Esophagus muscularis mucosa (tissue), 4 donors: ENCODE measurements around the gene VPS9D1.

ENCODE experiments used
- EP300 ChIP-seq: sonication (generic); formaldehyde crosslinking; IDR thresholded peaks from one replicate; pipeline ENCODE4 v1.6.1; 2017; ENCODE audit warnings: antibody characterized with exemption
- POLR2A ChIP-seq: fragments of 450-650 bp; IDR thresholded peaks from one replicate; pipeline ENCODE4 v1.6.1; 2017; ENCODE audit warnings: antibody characterized with exemption, moderate library complexity, mild to moderate bottlenecking, low read depth
- POLR2AphosphoS5 ChIP-seq, 2 donors: sonication (generic); formaldehyde crosslinking; IDR thresholded peaks; one replicate each; pipeline ENCODE4 v1.6.1; 2017; ENCODE audit warnings: antibody characterized with exemption in 2 of 2
- TF ChIP-seq, protein P1 (sequence below), 3 experiments: fragments of 200-600 bp in 2 of 3; fragments of 450-650 bp in 1 of 3; sonication (generic) in 2 of 3; IDR thresholded peaks; one replicate each; pipeline ENCODE4 v1.5.1; 2017 to 2019; ENCODE audit warnings: antibody characterized with exemption in 3 of 3, mild to moderate bottlenecking in 2 of 3, moderate library complexity in 1 of 3

DNA sequence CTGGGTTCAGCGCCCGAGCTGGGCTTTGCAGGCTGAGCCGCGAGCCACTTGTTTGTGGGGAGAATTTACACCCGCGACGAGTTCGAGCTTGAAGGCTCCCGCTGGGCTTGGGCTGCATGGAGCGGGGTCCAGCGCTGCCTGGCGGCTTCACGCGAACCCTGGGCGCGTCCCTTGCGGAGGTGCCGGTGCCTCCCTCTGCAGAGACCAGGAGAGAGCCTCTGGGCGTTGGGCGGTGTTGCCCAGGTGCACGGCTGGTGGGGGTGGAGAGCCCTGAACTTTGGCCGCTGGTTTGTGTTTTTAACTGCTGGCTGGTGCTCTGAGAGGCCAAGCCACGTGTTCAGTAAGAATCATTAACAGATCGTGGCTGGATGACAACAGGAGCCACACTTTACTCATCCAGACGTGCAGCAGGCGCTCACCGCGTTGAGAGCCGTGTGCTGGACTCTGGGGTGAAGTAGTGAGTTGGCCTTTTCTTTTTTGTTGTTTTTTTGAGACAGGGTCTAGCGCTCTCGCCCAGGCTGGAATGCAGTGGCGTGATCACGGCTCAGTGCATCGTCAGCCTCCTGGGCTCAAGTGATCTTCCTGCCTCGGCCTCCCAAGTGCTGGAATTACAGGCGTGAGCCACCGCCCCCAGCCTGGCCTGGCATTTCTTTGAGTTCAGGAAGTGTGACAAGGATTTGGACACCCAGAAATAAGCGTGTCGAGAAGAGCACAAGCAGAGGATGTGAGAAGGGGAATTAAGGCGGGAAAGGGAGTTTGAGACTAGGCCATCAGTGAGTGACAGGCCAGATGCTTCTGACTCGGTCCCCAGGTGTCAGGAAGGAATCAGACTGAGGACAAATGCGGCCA lies 33.4 kb downstream of the VPS9D1 start:
- TF ChIP-seq, protein P1, sequence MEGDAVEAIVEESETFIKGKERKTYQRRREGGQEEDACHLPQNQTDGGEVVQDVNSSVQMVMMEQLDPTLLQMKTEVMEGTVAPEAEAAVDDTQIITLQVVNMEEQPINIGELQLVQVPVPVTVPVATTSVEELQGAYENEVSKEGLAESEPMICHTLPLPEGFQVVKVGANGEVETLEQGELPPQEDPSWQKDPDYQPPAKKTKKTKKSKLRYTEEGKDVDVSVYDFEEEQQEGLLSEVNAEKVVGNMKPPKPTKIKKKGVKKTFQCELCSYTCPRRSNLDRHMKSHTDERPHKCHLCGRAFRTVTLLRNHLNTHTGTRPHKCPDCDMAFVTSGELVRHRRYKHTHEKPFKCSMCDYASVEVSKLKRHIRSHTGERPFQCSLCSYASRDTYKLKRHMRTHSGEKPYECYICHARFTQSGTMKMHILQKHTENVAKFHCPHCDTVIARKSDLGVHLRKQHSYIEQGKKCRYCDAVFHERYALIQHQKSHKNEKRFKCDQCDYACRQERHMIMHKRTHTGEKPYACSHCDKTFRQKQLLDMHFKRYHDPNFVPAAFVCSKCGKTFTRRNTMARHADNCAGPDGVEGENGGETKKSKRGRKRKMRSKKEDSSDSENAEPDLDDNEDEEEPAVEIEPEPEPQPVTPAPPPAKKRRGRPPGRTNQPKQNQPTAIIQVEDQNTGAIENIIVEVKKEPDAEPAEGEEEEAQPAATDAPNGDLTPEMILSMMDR (IDR thresholded peaks at IDR 0.05) = no peak
- TF ChIP-seq POLR2A (no peak), EP300 (no peak), POLR2AphosphoS5 (IDR thresholded peaks at IDR 0.05) (no peak)
